ENCODE measurements around the gene ADGB. TPM values are rescaled to one million over a fixed set of nuclear protein-coding genes. Genes with fewer than 3 reads are reported as not detected.

Gene ADGB
- total and polyA plus RNA-seq, 9 of the 15 experiments (the other 6 are each of a cell fraction or from before 2014, with no cell fraction given): not detected

DNA sequence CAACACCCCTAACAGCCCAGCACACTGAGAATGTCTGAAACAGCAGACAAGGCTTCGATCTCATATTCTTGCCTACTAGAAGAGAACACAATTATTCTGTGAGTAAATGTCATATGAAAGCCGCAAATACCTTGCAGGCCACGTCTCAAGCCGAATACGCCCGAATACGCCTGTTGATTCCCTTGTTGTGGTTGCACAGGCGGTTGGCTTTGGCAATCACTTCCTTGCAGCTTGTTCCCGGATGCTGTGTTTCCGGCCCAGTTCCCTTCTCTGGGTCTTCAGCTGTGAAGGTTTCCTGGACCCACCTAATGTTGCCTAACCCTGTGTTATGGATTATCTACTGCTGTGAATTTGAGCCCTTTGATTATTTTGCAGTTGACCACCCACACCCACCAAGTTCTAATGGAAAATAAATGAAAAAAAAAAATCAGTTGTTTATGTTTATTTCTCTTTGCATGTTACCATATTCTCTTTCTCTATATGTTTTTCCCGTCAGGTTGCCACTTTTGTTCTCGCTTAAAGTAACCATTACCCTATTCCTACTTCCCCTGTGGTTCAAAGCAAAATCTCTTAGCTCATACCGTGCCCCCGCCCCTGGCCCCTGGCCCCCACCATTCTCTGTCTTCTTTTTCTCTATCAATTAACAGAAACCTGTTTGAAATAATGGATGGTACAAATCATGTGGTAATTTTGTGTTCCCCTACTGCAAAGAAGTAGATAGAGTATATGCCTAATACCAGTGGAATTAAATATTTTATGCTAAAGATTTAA, 172.4 kb downstream of the ADGB start:
- Histone ChIP-seq H3K9me1 (ENCODE audit: control insufficient read depth, insufficient read depth, low read length) (no peaks in the 10 kb centered on the region), H3K9me3 (replicated peaks; ENCODE audit: control insufficient read depth, insufficient read depth, low read depth, low read length) (no peaks in the 10 kb centered on the region), H3K36me3 (ENCODE audit: control insufficient read depth, insufficient read depth, low read length) (no peaks in the 10 kb centered on the region), H3K4me3 (peak overlapping the region; percentile 2; the same call in 1 of the 2 replicates), H2AFZ (ENCODE audit: low read depth, low read length) (peak overlapping the region; percentile 96), H3K4me2 (ENCODE audit: insufficient read depth, low read length) (peak overlapping the region; percentile 76), H3K27ac (ENCODE audit: extremely low read depth, low read depth, low read length) (peak overlapping the region; percentile 55; the same call in 2 of the 3 replicates), H3K9ac (ENCODE audit: insufficient read depth in 1 of 2, low read depth in 2 of 2, low read length in 2 of 2) (peak overlapping the region in 1 of 2 experiments; percentile 31; a peak in 2 of 4 replicates), H4K20me1 (replicated peaks; ENCODE audit: control insufficient read depth, insufficient read depth, low read length) (no peaks in the 10 kb centered on the region), H3K79me2 (ENCODE audit: control insufficient read depth, insufficient read depth, low read length) (no peaks in the 10 kb centered on the region), H3K27me3 (ENCODE audit: control insufficient read depth in 2 of 2, insufficient read depth in 2 of 2, low read length in 2 of 2) (no peaks in the 10 kb centered on the region), H3K4me1 (replicated peaks in 1 of 2; ENCODE audit: control insufficient read depth in 2 of 2, insufficient read depth in 2 of 2, low read length in 2 of 2) (peaks cover 3 to 5% of the 10 kb centered on the region in 2 experiments; a peak in 3 of 5 replicates)
- ChIA-PET POLR2A (interaction anchor here (0.6 to 0.9 kb wide), 2 partner anchors 10 to 16 kb away, joined by 3 read pairs; no protein-coding TSS in a partner anchor), CTCF (ENCODE audit: low intra/inter-chr PET ratio) (no interaction called here)
- FAIRE-seq: peak; percentile 77
- peak; percentile 82 for ATAC-seq
- in situ Hi-C loops (cut with MboI) (no loop called here), intact Hi-C loops (cut with micrococcal nuclease) (loop anchor here (10.0 kb wide), 3 partner anchors 226 to 836 kb away; partner anchors contain the start of gene RAB32)
- BruUV-seq (replicated peaks): no TSS peak
- peak; percentile 30 to 70 (median 41) for DNase-seq (ENCODE audit: extremely low read depth in 1 of 4, low spot score in 3 of 4)
- 22% methylated on average over 14 of the region's 14 CpGs for WGBS (ENCODE audit: insufficient coverage, low coverage, missing lambda C conversion rate)
- TF ChIP-seq MCM3 (IDR thresholded peaks at IDR 0.05) (no peak), ZNF146 (CRISPR knock-in tag; IDR thresholded peaks at IDR 0.05; ENCODE audit: unreplicated experiment) (no peak), SMARCB1 (IDR thresholded peaks at IDR 0.05; ENCODE audit: insufficient read length, low read depth) (no peak), TEAD4 (IDR thresholded peaks at IDR 0.05; ENCODE audit: low read length) (peak; percentile 85), TEAD4 (CRISPR knock-in tag; IDR thresholded peaks at IDR 0.05; ENCODE audit: borderline replicate concordance) (no peak), STAT5B (CRISPR knock-in tag; IDR thresholded peaks at IDR 0.05) (no peak), ZNF766 (CRISPR knock-in tag; conservative IDR thresholded peaks at IDR 0.05) (peak; percentile 87), TFAM (CRISPR knock-in tag; conservative IDR thresholded peaks at IDR 0.05) (no peak), RBM17 (IDR thresholded peaks at IDR 0.05; ENCODE audit: borderline replicate concordance, low read depth, low read length) (no peak), CHD2 (IDR thresholded peaks at IDR 0.05; ENCODE audit: low read depth, low read length) (no peak), CBX1 (IDR thresholded peaks at IDR 0.05; ENCODE audit: low read depth) (no peak; the same call in 1 of the 2 replicates), OTX1 (CRISPR knock-in tag; IDR thresholded peaks at IDR 0.05) (no peak), ZBTB17 (CRISPR knock-in tag; IDR thresholded peaks at IDR 0.05) (peak; percentile 40; the same call in 1 of the 2 replicates), CHCHD3 (CRISPR knock-in tag; IDR thresholded peaks at IDR 0.05) (no peak), SNIP1 (IDR thresholded peaks at IDR 0.05; ENCODE audit: low read depth) (no peak), POLR2G (IDR thresholded peaks at IDR 0.05; ENCODE audit: low read depth, low read length) (no peak), SMAD1 (IDR thresholded peaks at IDR 0.05; ENCODE audit: low read depth, low read length, partially characterized antibody) (no peak), HDGF (IDR thresholded peaks at IDR 0.05) (no peak), KDM4B (IDR thresholded peaks at IDR 0.05; ENCODE audit: borderline replicate concordance in 2 of 2, low read depth in 1 of 2) (no peak)
- TF ChIP-seq, protein P1, sequence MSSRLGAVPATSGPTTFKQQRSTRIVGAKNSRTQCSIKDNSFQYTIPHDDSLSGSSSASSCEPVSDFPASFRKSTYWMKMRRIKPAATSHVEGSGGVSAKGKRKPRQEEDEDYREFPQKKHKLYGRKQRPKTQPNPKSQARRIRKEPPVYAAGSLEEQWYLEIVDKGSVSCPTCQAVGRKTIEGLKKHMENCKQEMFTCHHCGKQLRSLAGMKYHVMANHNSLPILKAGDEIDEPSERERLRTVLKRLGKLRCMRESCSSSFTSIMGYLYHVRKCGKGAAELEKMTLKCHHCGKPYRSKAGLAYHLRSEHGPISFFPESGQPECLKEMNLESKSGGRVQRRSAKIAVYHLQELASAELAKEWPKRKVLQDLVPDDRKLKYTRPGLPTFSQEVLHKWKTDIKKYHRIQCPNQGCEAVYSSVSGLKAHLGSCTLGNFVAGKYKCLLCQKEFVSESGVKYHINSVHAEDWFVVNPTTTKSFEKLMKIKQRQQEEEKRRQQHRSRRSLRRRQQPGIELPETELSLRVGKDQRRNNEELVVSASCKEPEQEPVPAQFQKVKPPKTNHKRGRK (tag; IDR thresholded peaks at IDR 0.05): no peak
- TF ChIP-seq, protein P2, sequence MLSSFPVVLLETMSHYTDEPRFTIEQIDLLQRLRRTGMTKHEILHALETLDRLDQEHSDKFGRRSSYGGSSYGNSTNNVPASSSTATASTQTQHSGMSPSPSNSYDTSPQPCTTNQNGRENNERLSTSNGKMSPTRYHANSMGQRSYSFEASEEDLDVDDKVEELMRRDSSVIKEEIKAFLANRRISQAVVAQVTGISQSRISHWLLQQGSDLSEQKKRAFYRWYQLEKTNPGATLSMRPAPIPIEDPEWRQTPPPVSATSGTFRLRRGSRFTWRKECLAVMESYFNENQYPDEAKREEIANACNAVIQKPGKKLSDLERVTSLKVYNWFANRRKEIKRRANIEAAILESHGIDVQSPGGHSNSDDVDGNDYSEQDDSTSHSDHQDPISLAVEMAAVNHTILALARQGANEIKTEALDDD (IDR thresholded peaks at IDR 0.05): no peak
- TF ChIP-seq, protein P3, sequence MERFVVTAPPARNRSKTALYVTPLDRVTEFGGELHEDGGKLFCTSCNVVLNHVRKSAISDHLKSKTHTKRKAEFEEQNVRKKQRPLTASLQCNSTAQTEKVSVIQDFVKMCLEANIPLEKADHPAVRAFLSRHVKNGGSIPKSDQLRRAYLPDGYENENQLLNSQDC (CRISPR knock-in tag; IDR thresholded peaks at IDR 0.05): no peak
